Skin of body (tissue), 2 donors: ENCODE measurements around the gene GSTT4. TPM values are rescaled to one million over a fixed set of nuclear protein-coding genes. Genes with fewer than 3 reads are reported as not detected.
"Not testable (repeated sequence)": the region's sequence is repeated elsewhere in the genome, so short reads cannot be mapped to it uniquely, and the experiment has no call there.

Experiments used
- DNase-seq: peaks from one replicate; lab custom pipeline; 2025; lab: John Stamatoyannopoulos, UW
- total RNA-seq: library from RNA; depleted of rRNA; stranded (reverse); fragments of >200 nt; gene quantifications from one replicate; pipeline ENCODE4 v1.2.3, GENCODE V29; 2014

GSTT4 gene
- total RNA-seq = not detected

GRCh38 chr22:24005201-24005600 lies at the start of gene GSTT4:
GSTT4 (minus strand) TSS chr22:24005453; CDS start chr22:24005356, 97 bp downstream.
- no peak for DNase-seq

GRCh38 chr22:24054356-24054755 lies 49.1 kb upstream of the GSTT4 start:
- no peak for DNase-seq

GRCh38 chr22:24053481-24054226 lies 48.4 kb upstream of the GSTT4 start:
- no peak for DNase-seq

- no peak for DNase-seq
These were observed 46.3 kb upstream of the GSTT4 start for GRCh38 chr22:24051568-24051967.

- no peak for DNase-seq
These were observed 45.8 kb upstream of the GSTT4 start for GRCh38 chr22:24051028-24051427.

GRCh38 chr22:24049978-24050377 lies 44.7 kb upstream of the GSTT4 start:
- no peak for DNase-seq

GRCh38 chr22:24049211-24049610 lies 44.0 kb upstream of the GSTT4 start:
- DNase-seq = no peak

- no peak for DNase-seq
These were observed 40.8 kb upstream of the GSTT4 start for GRCh38 chr22:24046024-24046423.

- DNase-seq = no peak
These were observed 38.7 kb upstream of the GSTT4 start for GRCh38 chr22:24043958-24044357.

- DNase-seq = not testable (repeated sequence)
These were observed 38.2 kb upstream of the GSTT4 start for GRCh38 chr22:24043465-24043864.

- DNase-seq = no peak
These were observed 35.7 kb upstream of the GSTT4 start for GRCh38 chr22:24040946-24041345.

GRCh38 chr22:24039046-24039445 lies 33.8 kb upstream of the GSTT4 start:
- DNase-seq = no peak

- no peak for DNase-seq
These were observed 32.9 kb upstream of the GSTT4 start for GRCh38 chr22:24037851-24038765.

- DNase-seq = no peak
These were observed 30.0 kb upstream of the GSTT4 start for GRCh38 chr22:24035296-24035695.

GRCh38 chr22:24033731-24034130 lies 28.5 kb upstream of the GSTT4 start:
- no peak for DNase-seq

- DNase-seq = no peak
These were observed 25.0 kb upstream of the GSTT4 start for GRCh38 chr22:24030186-24030702.

- no peak for DNase-seq
These were observed 24.1 kb upstream of the GSTT4 start for GRCh38 chr22:24029304-24029703.

GRCh38 chr22:24028533-24028932 lies 23.3 kb upstream of the GSTT4 start:
- DNase-seq = no peak

- no peak for DNase-seq
These were observed 22.7 kb upstream of the GSTT4 start for GRCh38 chr22:24027991-24028390.

- DNase-seq = no peak
These were observed 22.2 kb upstream of the GSTT4 start for GRCh38 chr22:24027389-24027975.

GRCh38 chr22:24026733-24027132 lies 21.5 kb upstream of the GSTT4 start:
- no peak for DNase-seq

GRCh38 chr22:24026056-24026455 lies 20.8 kb upstream of the GSTT4 start:
- DNase-seq = no peak
